VCaP (cell line): ENCODE results near the gene SMURF1.

Experiments
- H3K27ac ChIP-seq: fragments of 450-650 bp; 2 replicates; pipeline ENCODE4 v1.5.1; 2017
- TF ChIP-seq, protein P1 (sequence below): fragments of 450-650 bp; conservative IDR thresholded peaks from 2 replicates; pipeline ENCODE4 v1.5.1; 2017; ENCODE audit warnings: mild to moderate bottlenecking, moderate library complexity

Gene SMURF1

DNA sequence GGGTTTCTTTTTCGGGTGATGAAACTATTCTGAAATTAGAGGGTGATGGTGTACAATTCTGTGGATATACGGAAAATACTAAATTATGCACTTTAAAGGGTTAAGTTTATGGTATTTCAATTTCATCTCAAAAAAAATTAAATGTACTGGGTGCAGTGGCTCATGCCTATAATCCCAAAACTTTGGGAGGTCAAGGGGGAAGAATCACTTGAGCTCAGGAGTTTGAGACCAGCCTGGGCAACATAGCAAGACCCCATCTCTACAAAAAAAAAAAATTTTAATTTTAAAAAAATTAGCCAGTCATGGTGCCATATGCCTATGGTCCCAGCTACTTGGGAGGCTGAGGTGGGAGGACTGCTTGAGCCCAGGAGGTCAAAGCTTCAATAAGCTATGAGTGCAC lies 57.0 kb downstream of the SMURF1 start:
- TF ChIP-seq, protein P1, sequence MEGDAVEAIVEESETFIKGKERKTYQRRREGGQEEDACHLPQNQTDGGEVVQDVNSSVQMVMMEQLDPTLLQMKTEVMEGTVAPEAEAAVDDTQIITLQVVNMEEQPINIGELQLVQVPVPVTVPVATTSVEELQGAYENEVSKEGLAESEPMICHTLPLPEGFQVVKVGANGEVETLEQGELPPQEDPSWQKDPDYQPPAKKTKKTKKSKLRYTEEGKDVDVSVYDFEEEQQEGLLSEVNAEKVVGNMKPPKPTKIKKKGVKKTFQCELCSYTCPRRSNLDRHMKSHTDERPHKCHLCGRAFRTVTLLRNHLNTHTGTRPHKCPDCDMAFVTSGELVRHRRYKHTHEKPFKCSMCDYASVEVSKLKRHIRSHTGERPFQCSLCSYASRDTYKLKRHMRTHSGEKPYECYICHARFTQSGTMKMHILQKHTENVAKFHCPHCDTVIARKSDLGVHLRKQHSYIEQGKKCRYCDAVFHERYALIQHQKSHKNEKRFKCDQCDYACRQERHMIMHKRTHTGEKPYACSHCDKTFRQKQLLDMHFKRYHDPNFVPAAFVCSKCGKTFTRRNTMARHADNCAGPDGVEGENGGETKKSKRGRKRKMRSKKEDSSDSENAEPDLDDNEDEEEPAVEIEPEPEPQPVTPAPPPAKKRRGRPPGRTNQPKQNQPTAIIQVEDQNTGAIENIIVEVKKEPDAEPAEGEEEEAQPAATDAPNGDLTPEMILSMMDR = no peak
- no peak overlapping the region for H3K27ac ChIP-seq

- TF ChIP-seq, protein P1 = no peak
- H3K27ac ChIP-seq = no peak overlapping the region
These were observed 57.4 kb downstream of the SMURF1 start for GRCh38 chr7:99086532-99086931.

DNA sequence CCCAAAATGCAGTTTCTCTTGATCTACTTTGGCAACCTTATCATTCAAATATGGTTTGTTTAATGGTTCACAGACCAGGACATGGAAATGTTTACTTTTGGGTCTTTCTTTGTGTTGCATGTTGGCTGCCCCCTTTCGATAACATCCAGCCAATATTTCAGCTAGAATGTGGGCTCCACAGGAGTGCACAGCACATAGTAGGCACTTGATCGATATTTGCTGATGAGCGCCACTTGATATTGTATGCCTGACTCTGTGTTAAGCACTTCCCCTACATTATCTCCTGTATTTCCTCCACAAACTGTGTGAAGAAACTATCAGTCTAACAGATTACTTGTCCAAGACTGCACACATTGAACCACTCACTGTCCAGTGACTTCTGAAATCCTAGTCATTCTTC lies 60.2 kb downstream of the SMURF1 start:
- no peak overlapping the region for H3K27ac ChIP-seq
- TF ChIP-seq, protein P1 = no peak

- TF ChIP-seq, protein P1 = no peak
- H3K27ac ChIP-seq = no peak overlapping the region
These were observed 60.7 kb downstream of the SMURF1 start for GRCh38 chr7:99083068-99083651.

DNA sequence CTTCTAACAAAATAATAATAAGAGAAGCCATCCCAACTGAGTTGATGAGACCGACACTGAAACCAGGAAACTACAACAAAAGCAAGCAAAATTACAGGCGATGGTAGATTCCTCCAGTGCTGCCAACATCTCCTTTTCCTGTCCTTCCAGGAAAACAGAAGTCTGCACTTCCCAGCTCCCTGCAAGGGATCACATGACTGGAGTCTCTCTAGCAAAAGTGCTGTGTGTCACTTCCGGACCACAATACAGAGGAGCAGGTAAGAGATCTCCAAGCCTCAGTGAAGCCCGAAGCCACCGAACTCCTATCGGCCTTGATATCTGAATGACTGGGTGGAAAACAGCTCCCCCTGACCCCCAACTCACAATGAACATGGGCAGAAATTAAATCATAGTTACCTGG lies 63.2 kb downstream of the SMURF1 start:
- no peak overlapping the region for H3K27ac ChIP-seq
- TF ChIP-seq, protein P1 = no peak

GRCh38 chr7:99079104-99079503 lies 64.8 kb downstream of the SMURF1 start:
- H3K27ac ChIP-seq = peak overlapping the region; percentile 23
- TF ChIP-seq, protein P1 = no peak

DNA sequence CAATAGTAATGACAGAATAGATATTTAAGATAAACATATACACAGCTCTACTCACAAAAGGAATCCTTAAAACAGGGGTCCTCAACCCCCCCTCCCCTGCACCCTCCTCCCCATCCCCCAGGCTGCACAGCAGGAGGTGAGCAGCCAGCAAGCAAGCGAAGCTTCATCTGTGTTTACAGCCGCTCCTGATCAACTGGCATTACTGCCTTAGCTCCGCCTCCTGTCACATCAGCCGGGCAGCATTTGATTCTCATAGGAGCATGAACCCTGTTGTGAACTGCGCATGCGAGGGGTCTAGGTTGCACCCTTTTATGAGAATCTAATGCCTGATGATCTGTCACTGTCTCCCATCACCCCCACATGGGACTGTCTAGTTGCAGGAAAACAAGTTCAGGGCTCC lies 65.5 kb downstream of the SMURF1 start:
- peak overlapping the region; percentile 23 for H3K27ac ChIP-seq
- TF ChIP-seq, protein P1 = no peak
